ENCODE data around the gene SLC35F1.

GRCh38 chr6:117928833-117929232 is 21.8 kb downstream of the SLC35F1 start:
- TF ChIP-seq ZNF565 (CRISPR knock-in tag; conservative IDR thresholded peaks at IDR 0.05; ENCODE audit: low read depth) (no peak), ZFP30 (CRISPR knock-in tag; IDR thresholded peaks at IDR 0.05) (no peak), CSDC2 (CRISPR knock-in tag; IDR thresholded peaks at IDR 0.05) (no peak), CSRNP3 (CRISPR knock-in tag; IDR thresholded peaks at IDR 0.05) (no peak), GLIS3 (CRISPR knock-in tag; IDR thresholded peaks at IDR 0.05) (no peak), PATZ1 (CRISPR knock-in tag; IDR thresholded peaks at IDR 0.05; ENCODE audit: borderline replicate concordance) (no peak), ZFP3 (CRISPR knock-in tag; IDR thresholded peaks at IDR 0.05) (no peak), TSHZ2 (CRISPR knock-in tag; IDR thresholded peaks at IDR 0.05) (no peak), TOX (CRISPR knock-in tag; IDR thresholded peaks at IDR 0.05; ENCODE audit: borderline replicate concordance) (no peak), ARNTL (CRISPR knock-in tag; IDR thresholded peaks at IDR 0.05; ENCODE audit: borderline replicate concordance, low read depth) (no peak), RARB (CRISPR knock-in tag; IDR thresholded peaks at IDR 0.05) (no peak), ZNF70 (CRISPR knock-in tag; IDR thresholded peaks at IDR 0.05) (no peak), BACH2 (CRISPR knock-in tag; IDR thresholded peaks at IDR 0.05; ENCODE audit: borderline replicate concordance) (no peak)
